Subcutaneous adipose tissue (tissue), 4 donors: ENCODE results near the gene LMO1. TPM values are rescaled to one million over a fixed set of nuclear protein-coding genes. Genes with fewer than 3 reads are reported as not detected.

ENCODE experiments used
- CTCF ChIP-seq: fragments of 450-650 bp; IDR thresholded peaks from one replicate; pipeline ENCODE4 v1.5.1; 2016; ENCODE audit warnings: low read depth, mild to moderate bottlenecking, control low read depth, antibody characterized with exemption, moderate library complexity
- total RNA-seq, 4 donors: library from RNA; depleted of rRNA; stranded (reverse); fragments of >200 nt; gene quantifications; one replicate each; pipeline ENCODE4 v1.1.0, GENCODE V29; 2016

The LMO1 gene
- total RNA-seq, 4 donors from 2014 or later, result not detected

- no peak for TF ChIP-seq CTCF
These were observed 32.5 kb downstream of the LMO1 start for GRCh38 chr11:8230921-8231847.

- no peak for TF ChIP-seq CTCF
These were observed 33.4 kb downstream of the LMO1 start for GRCh38 chr11:8230178-8230859.

- TF ChIP-seq CTCF, result no peak
These were observed 34.1 kb downstream of the LMO1 start for GRCh38 chr11:8229299-8230177.

GRCh38 chr11:8228231-8228630 is 35.4 kb downstream of the LMO1 start:
- no peak for TF ChIP-seq CTCF

GRCh38 chr11:8227156-8228152 is 36.2 kb downstream of the LMO1 start:
- TF ChIP-seq CTCF, result no peak

GRCh38 chr11:8225589-8226036 is 38.1 kb downstream of the LMO1 start:
- no peak for TF ChIP-seq CTCF
